K562 (cell line): ENCODE data around the gene BBX.

ENCODE experiments used
- KLF10 ChIP-seq: fragments of 250-450 bp; sonication (Bioruptor Pico); IDR thresholded peaks from 2 replicates; pipeline ENCODE4 v1.6.1; 2021; ENCODE audit warnings: matching md5 sums
- RBFOX2 ChIP-seq: fragments of 200-400 bp; formaldehyde crosslinking; IDR thresholded peaks from 2 replicates; pipeline ENCODE4 v1.6.1; 2017; ENCODE audit warnings: low read depth, mild to moderate bottlenecking, low read length, moderate library complexity
- SMAD2 ChIP-seq: fragments of 150-350 bp; IDR thresholded peaks from 2 replicates; pipeline ENCODE4 v1.6.1; 2014; ENCODE audit warnings: low read depth, mild to moderate bottlenecking, low read length
- TARDBP ChIP-seq: fragments of 450-650 bp; IDR thresholded peaks from 2 replicates; pipeline ENCODE4 v1.6.1; 2016
- TCF7L2 ChIP-seq: fragments of 150-350 bp; IDR thresholded peaks from 2 replicates; pipeline ENCODE4 v1.6.1; 2016; ENCODE audit warnings: low read depth, mild to moderate bottlenecking, low read length, moderate library complexity

DNA sequence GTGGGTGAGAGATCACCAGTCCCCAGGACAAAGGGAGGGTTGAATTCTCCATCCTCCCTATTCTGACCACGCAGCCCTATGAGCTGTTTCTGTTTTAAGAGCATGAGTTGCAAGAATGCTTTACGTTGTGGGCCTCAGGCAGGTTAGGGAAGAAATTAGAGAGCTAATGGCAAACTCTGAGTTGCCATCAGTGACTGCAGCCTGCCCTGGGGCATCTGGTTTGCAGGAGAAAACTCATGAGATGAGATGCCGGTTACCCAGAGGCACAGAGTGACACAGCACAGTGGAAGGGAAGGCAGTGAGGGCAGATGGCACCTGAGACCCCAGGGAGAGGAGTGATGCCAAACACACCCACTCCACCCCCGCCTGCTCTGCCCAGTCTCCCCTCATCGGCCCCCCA, 302.8 kb downstream of the BBX start:
- no peak for TF ChIP-seq TARDBP
- TF ChIP-seq KLF10 (CRISPR knock-in tag) = no peak
- no peak for TF ChIP-seq TCF7L2
- TF ChIP-seq SMAD2 = no peak
- TF ChIP-seq RBFOX2 = no peak
